ENCODE data around the gene ATP1B1. TPM values are rescaled to one million over a fixed set of nuclear protein-coding genes. Genes with fewer than 3 reads are reported as not detected.

The ATP1B1 gene
- total RNA-seq (100 to 1,000 TPM in 5 of 6 donors, 10 to 100 TPM in 1; 95.0 to 213 (median 192) TPM), polyA plus RNA-seq (100 to 1,000 TPM in 1 of 2 donors, 10 to 100 TPM in 1; 93.4 to 141 TPM)

DNA sequence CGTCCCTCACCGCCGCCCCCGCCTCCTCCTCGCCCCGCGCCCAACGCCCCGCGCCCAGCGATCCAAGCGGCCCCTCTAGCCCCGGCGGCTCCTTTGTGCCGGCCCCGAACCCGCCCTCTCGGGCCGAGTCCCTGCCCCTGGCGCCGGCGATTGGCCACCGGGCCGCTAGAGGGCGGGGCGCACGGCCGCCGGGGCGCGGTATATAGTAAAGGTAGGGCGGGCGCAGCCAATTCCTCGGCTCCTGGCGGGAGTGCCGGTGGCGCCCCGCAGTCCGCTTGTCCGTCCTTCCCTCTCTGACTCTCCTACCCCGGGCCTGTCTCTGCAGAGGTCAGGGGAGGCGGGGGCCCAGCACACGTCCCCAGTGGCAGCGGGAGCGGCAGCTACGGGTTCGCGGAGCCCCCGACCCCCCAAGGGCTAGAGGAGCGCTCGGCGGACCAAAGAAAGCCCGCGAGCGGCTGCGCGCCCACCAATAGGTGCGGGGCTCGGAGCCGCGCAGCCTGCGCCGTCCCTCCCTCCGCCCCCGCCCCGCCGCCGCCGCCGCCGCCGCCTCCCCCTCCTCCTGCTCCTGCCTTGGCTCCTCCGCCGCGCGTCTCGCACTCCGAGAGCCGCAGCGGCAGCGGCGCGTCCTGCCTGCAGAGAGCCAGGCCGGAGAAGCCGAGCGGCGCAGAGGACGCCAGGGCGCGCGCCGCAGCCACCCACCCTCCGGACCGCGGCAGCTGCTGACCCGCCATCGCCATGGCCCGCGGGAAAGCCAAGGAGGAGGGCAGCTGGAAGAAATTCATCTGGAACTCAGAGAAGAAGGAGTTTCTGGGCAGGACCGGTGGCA, at the start of gene ATP1B1:
Gene ATP1B1 (plus strand): TSS at position 596 of the 826 bp plus-strand sequence. CDS start 140 bp downstream, at position 736.
- intact Hi-C loops (cut with DNase I) = loop anchor here in 1 of 3 donors (10.0 kb wide), 1 partner anchor 472 kb away; no protein-coding TSS in a partner anchor
- FAIRE-seq = no peak
- H3K4me1 ChIP-seq = peaks cover 17 to 29% (median 22%) of the 10 kb centered on the region in 3 donors
- 0 to 1% methylated on average over 72 to 99 of the region's 100 CpGs for WGBS, 2 donors
- H3K9me3 ChIP-seq = no peaks in the 10 kb centered on the region
- peak; percentile 86 to 98 (median 93) for DNase-seq
- no peaks in the 10 kb centered on the region for H3K27me3 ChIP-seq
- H3K4me3 ChIP-seq = peak within 1 kb of the TSS; percentile 80 to 96 (median 93)
- TF ChIP-seq, protein P1, sequence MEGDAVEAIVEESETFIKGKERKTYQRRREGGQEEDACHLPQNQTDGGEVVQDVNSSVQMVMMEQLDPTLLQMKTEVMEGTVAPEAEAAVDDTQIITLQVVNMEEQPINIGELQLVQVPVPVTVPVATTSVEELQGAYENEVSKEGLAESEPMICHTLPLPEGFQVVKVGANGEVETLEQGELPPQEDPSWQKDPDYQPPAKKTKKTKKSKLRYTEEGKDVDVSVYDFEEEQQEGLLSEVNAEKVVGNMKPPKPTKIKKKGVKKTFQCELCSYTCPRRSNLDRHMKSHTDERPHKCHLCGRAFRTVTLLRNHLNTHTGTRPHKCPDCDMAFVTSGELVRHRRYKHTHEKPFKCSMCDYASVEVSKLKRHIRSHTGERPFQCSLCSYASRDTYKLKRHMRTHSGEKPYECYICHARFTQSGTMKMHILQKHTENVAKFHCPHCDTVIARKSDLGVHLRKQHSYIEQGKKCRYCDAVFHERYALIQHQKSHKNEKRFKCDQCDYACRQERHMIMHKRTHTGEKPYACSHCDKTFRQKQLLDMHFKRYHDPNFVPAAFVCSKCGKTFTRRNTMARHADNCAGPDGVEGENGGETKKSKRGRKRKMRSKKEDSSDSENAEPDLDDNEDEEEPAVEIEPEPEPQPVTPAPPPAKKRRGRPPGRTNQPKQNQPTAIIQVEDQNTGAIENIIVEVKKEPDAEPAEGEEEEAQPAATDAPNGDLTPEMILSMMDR (IDR thresholded peaks at IDR 0.05) = peak; percentile 34 to 70 (median 63)
- no peaks in the 10 kb centered on the region for H3K36me3 ChIP-seq
- H3K27ac ChIP-seq = peak within 1 kb of the TSS; percentile 90 to 98 (median 94)
- peak; percentile 78 to 85 (median 81) for ATAC-seq

DNA sequence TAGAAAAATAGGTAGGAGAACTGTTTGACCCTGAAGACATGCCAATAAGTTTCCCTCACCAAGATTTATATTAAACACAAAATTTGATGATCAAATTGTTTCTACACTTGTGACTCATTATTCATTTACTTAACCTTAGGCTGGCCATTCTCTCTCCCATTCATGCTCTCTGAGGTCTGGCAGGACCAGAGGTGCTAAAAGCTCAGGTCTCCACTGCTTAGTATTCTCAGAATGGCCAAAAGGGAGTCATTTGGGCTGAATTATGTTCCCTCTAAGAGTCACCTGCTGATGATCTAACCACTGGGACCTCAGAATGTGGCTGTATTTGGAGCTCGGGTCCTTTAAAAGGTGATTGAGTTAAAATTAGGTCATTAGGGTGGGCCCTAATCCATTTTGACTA, 47.1 kb upstream of the ATP1B1 start:
- Histone ChIP-seq H3K27me3 (no peaks in the 10 kb centered on the region), H3K36me3 (no peaks in the 10 kb centered on the region), H3K4me1 (no peaks in the 10 kb centered on the region), H3K4me3 (no peak overlapping the region), H3K9me3 (no peaks in the 10 kb centered on the region), H3K27ac (no peak overlapping the region)
- TF ChIP-seq, protein P1 (IDR thresholded peaks at IDR 0.05) = no peak
- FAIRE-seq (no peak), DNase-seq (no peak), ATAC-seq (peak in 1 of 4 donors; percentile 30)
- 78 to 86% methylated on average over 1 of the region's 1 CpG for WGBS, 2 donors
- intact Hi-C loops (cut with DNase I) = no loop called here

DNA sequence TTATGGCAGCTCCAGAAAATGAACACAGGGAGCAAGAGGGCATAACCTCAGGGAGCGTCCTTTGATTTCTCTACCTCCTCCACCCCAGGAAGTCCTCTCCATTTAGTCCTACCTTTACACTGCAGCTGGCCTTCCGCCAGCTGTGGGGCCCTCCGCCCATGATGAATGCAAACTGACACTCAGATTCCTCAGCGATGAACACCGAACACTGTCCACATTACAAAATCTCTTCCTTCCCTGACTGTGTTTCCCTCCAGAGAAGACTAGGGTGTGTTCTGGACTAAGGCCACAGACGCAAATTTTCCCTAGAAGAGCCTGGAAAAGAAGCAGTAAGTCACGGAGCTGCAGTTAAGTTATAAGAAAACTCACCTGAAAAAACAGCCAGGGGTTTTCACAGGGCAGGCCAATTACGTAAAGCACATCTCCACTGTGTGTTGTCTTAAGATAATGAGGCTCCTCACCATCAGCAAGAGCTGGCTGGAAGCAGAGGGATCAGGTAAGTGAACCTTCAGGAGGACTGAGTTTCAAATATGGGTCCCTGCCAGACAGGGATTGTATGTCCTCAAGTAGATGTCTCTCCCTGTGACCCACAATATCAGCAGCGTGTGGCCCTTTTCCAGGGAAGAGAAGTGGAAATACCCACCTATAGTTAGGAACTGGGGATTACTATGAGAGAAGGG, 46.3 kb upstream of the ATP1B1 start:
- no peaks in the 10 kb centered on the region for H3K4me1 ChIP-seq
- FAIRE-seq = no peak
- peak in 1 of 4 donors; percentile 37 for ATAC-seq
- no peaks in the 10 kb centered on the region for H3K9me3 ChIP-seq
- TF ChIP-seq, protein P1 (IDR thresholded peaks at IDR 0.05) = no peak
- 87 to 89% methylated on average over 9 of the region's 9 CpGs for WGBS, 2 donors
- H3K27me3 ChIP-seq = no peaks in the 10 kb centered on the region
- DNase-seq = no peak
- H3K4me3 ChIP-seq = no peak overlapping the region
- no peaks in the 10 kb centered on the region for H3K36me3 ChIP-seq
- no peak overlapping the region for H3K27ac ChIP-seq
- intact Hi-C loops (cut with DNase I) = no loop called here

DNA sequence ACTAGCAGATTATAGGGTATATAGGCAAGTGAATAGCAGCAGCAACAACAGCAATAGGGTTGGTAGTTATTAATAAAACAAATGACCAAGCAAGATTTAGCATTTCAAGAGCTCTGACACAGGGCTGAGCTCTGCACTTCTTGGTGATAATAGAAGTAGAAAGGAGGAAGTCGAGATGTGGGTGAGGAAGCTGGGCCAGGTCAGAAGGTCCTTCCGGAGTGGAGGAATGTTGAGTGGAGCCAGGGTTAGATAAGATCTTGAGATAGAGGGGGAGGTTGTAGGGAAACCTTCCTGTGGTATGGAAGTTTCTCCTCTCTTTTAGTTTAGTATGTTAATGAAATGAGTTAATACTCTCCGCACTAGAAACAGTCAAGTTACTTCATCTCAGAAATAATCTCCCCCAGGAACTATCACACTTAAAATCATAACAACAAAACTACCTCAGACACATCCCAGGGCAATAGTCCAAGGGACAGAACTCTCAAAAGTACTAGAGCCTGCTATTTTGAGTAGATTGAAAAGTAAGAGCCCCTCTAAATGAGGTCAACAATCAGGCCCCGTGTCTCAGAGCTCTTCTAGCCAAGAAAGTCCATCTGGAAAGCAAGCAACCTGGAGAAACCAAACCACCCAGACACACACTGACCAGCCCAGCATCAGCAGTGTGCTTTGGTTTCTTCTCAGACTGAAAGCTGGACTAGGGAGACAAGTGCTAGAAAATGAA, 45.4 kb upstream of the ATP1B1 start:
- no peaks in the 10 kb centered on the region for H3K36me3 ChIP-seq
- intact Hi-C loops (cut with DNase I) = no loop called here
- H3K27me3 ChIP-seq = no peaks in the 10 kb centered on the region
- ATAC-seq (peak in 2 of 4 donors; percentile 49 to 69), DNase-seq (no peak), FAIRE-seq (no peak)
- H3K9me3 ChIP-seq = no peaks in the 10 kb centered on the region
- no peak overlapping the region for H3K27ac ChIP-seq
- WGBS, 2 donors = 69 to 80% methylated on average over 4 of the region's 4 CpGs
- no peaks in the 10 kb centered on the region for H3K4me1 ChIP-seq
- H3K4me3 ChIP-seq = no peak overlapping the region
- TF ChIP-seq, protein P1 (IDR thresholded peaks at IDR 0.05) = no peak

Data from pancreas (tissue), 10 donors.